AG08396 (cell line): ENCODE results near the gene RHBDD3.

ENCODE experiments used
- DNase-seq: peaks from one replicate; pipeline ENCODE4 v3.0.0; 2012; ENCODE audit warnings: low spot score, mixed read lengths

The RHBDD3 gene

GRCh38 chr22:29269230-29269604 is 1.4 kb upstream of the RHBDD3 start:
- no peak for DNase-seq

GRCh38 chr22:29268511-29269229 is 889 bp upstream of the RHBDD3 start:
- DNase-seq: peak; percentile 79

GRCh38 chr22:29267462-29267857 is 321 bp downstream of the RHBDD3 start:
- DNase-seq: no peak

- DNase-seq: no peak
Observed at GRCh38 chr22:29266564-29267461, 968 bp downstream of the RHBDD3 start.

- DNase-seq: no peak
Observed at GRCh38 chr22:29265929-29266328, 1.9 kb downstream of the RHBDD3 start.

GRCh38 chr22:29265305-29265704 is 2.5 kb downstream of the RHBDD3 start:
- DNase-seq: no peak

GRCh38 chr22:29263791-29264276 is 3.9 kb downstream of the RHBDD3 start:
- DNase-seq: no peak

- DNase-seq: no peak
Observed at GRCh38 chr22:29260601-29261315, 7.0 kb downstream of the RHBDD3 start.

- DNase-seq: no peak
Observed at GRCh38 chr22:29260031-29260560, 7.7 kb downstream of the RHBDD3 start.

GRCh38 chr22:29259253-29259899 is 8.4 kb downstream of the RHBDD3 start:
- DNase-seq: no peak

- no peak for DNase-seq
Observed at GRCh38 chr22:29258407-29259252, 9.2 kb downstream of the RHBDD3 start.

GRCh38 chr22:29257751-29258181 is 10.0 kb downstream of the RHBDD3 start:
- no peak for DNase-seq

- DNase-seq: no peak
Observed at GRCh38 chr22:29256606-29257325, 11.0 kb downstream of the RHBDD3 start.

- DNase-seq: no peak
Observed at GRCh38 chr22:29255064-29255621, 12.6 kb downstream of the RHBDD3 start.

- no peak for DNase-seq
Observed at GRCh38 chr22:29254286-29254660, 13.5 kb downstream of the RHBDD3 start.

GRCh38 chr22:29253561-29254285 is 14.1 kb downstream of the RHBDD3 start:
- DNase-seq: no peak

- DNase-seq: no peak
Observed at GRCh38 chr22:29251981-29252911, 15.5 kb downstream of the RHBDD3 start.

GRCh38 chr22:29251265-29251664 is 16.5 kb downstream of the RHBDD3 start:
- no peak for DNase-seq
